K562 (cell line): Measurements from ENCODE around the gene OR10J1. TPM values are rescaled to one million over a fixed set of nuclear protein-coding genes. Genes with fewer than 3 reads are reported as not detected.

Experiments
- ATAC-seq: fragments of 200-7000 bp; cut with Tn5 transposase; 3 replicates; pipeline ENCODE4 v1.9.1; 2020; ENCODE audit warnings: moderate library complexity
- BruUV-seq: library from RNA; stranded (reverse); fragments of 400-500 nt; replicated peaks from 2 replicates; lab custom pipeline; 2021; lab: Mats Ljungman, UMichigan
- CTCF ChIA-PET: fragments of 300-600 bp; formaldehyde crosslinking; extraction: SDS; loops from one replicate; lab custom pipeline; 2021; ENCODE audit warnings: low intra/inter-chr PET ratio; lab: Yijun Ruan, JAX
- POLR2A ChIA-PET: fragments of 300-600, 350-650 bp; sonication (Branson Sonifier 250); formaldehyde crosslinking; extraction: SDS; loops from one replicate; lab custom pipeline; 2021; ENCODE audit warnings: antibody characterized with exemption, inconsistent platforms; lab: Yijun Ruan, JAX
- DNase-seq, 4 experiments: peaks; one replicate each; pipeline versions ENCODE4 v3.0.0 to v3.0.0-alpha.2; 2011 to 2018; ENCODE audit warnings: low spot score in 3 of 4, mixed read lengths in 3 of 4; ENCODE audit errors: extremely low read depth in 1 of 4
- FAIRE-seq: peaks from 2 replicates; lab custom pipeline; 2011; peaks lifted over from hg19 to GRCh38; lab: Jason Lieb, UNC
- H2AFZ ChIP-seq: 2 replicates; pipeline ENCODE4 v1.6.0; 2011; ENCODE audit warnings: low read depth, low read length, control low read depth, inconsistent platforms
- H3K27ac ChIP-seq: fragments of 200-600 bp; 3 replicates; pipeline ENCODE4 v1.8.0; 2011; ENCODE audit warnings: low read depth, mild to moderate bottlenecking, control low read depth, inconsistent platforms, low read length, moderate library complexity, mixed read lengths; ENCODE audit errors: extremely low read depth
- H3K27me3 ChIP-seq, 2 experiments: fragments of 300-600 bp in 1 of 2; 2 replicates in 1 of 2; 3 replicates in 1 of 2; pipeline versions ENCODE4 v1.6.0 to v1.8.0; 2011; ENCODE audit warnings: inconsistent platforms in 2 of 2, low read length in 2 of 2, mild to moderate bottlenecking in 1 of 2, mixed read lengths in 1 of 2, moderate library complexity in 1 of 2; ENCODE audit not compliant: control insufficient read depth in 2 of 2, insufficient read depth in 2 of 2
- H3K36me3 ChIP-seq: fragments of 300-600 bp; 3 replicates; pipeline ENCODE4 v1.8.0; 2011; ENCODE audit warnings: mild to moderate bottlenecking, low read length, inconsistent platforms; ENCODE audit not compliant: control insufficient read depth, insufficient read depth
- H3K4me1 ChIP-seq, 2 experiments: fragments of 200-600 bp in 1 of 2; replicated peaks in 1 of 2; 2 replicates in 1 of 2; 3 replicates in 1 of 2; pipeline versions ENCODE4 v1.5.1 to v1.8.0; 2011; ENCODE audit warnings: inconsistent platforms in 2 of 2, low read length in 2 of 2, mild to moderate bottlenecking in 1 of 2, mixed read lengths in 1 of 2, moderate library complexity in 1 of 2; ENCODE audit not compliant: control insufficient read depth in 2 of 2, insufficient read depth in 2 of 2
- H3K4me2 ChIP-seq: 2 replicates; pipeline ENCODE4 v1.6.1; 2011; ENCODE audit warnings: low read length, control low read depth, inconsistent platforms, mixed read lengths; ENCODE audit not compliant: insufficient read depth
- H3K4me3 ChIP-seq: fragments of 200-600 bp; sonication (generic), shearing (Covaris generic); 2 replicates; pipeline ENCODE4 v1.5.1; 2016; ENCODE audit warnings: control low read depth, inconsistent platforms
- H3K79me2 ChIP-seq: fragments of 200-600 bp; 3 replicates; pipeline ENCODE4 v1.8.0; 2011; ENCODE audit warnings: low read length, inconsistent platforms; ENCODE audit not compliant: control insufficient read depth, insufficient read depth
- H3K9ac ChIP-seq, 2 experiments: 2 replicates each; pipeline versions ENCODE4 v1.6.0 to v1.6.1; 2011; ENCODE audit warnings: low read depth in 2 of 2, low read length in 2 of 2, control low read depth in 1 of 2, inconsistent platforms in 1 of 2, mild to moderate bottlenecking in 1 of 2, mixed read lengths in 1 of 2; ENCODE audit not compliant: insufficient read depth in 1 of 2
- H3K9me1 ChIP-seq: one replicate; pipeline ENCODE4 v1.6.0; 2011; ENCODE audit warnings: inconsistent platforms, mild to moderate bottlenecking, low read length, moderate library complexity; ENCODE audit not compliant: control insufficient read depth, insufficient read depth
- H3K9me3 ChIP-seq: replicated peaks from 2 replicates; pipeline ENCODE4 v1.5.1; 2011; ENCODE audit warnings: low read depth, low read length, inconsistent platforms; ENCODE audit not compliant: control insufficient read depth, insufficient read depth
- H4K20me1 ChIP-seq: replicated peaks from 2 replicates; pipeline ENCODE4 v1.6.1; 2011; ENCODE audit warnings: low read length, inconsistent platforms, mixed read lengths; ENCODE audit not compliant: control insufficient read depth, insufficient read depth
- DLX4 ChIP-seq: fragments of 250-450 bp; sonication (Bioruptor Pico); IDR thresholded peaks from 2 replicates; pipeline ENCODE4 v1.6.1; 2021; ENCODE audit warnings: mild to moderate bottlenecking
- GATAD2A ChIP-seq: fragments of 450-650 bp; IDR thresholded peaks from 2 replicates; pipeline ENCODE4 v1.6.1; 2017
- HNRNPL ChIP-seq: fragments of 200-400 bp; formaldehyde crosslinking; IDR thresholded peaks from 2 replicates; pipeline ENCODE4 v1.6.1; 2017; ENCODE audit warnings: low read depth, mild to moderate bottlenecking, low read length
- NCOA2 ChIP-seq, 2 experiments: fragments of 450-650 bp; IDR thresholded peaks; 2 replicates each; pipeline ENCODE4 v1.6.1; 2018; ENCODE audit warnings: mild to moderate bottlenecking in 2 of 2, moderate library complexity in 1 of 2; ENCODE audit not compliant: partially characterized antibody in 2 of 2
- PHB ChIP-seq: fragments of 250-450 bp; sonication (Bioruptor Pico); IDR thresholded peaks from 2 replicates; pipeline ENCODE4 v1.5.0; 2021
- REST ChIP-seq, 2 experiments: fragments of 450-650 bp; formaldehyde crosslinking in 1 of 2; IDR thresholded peaks; 2 replicates each; pipeline versions ENCODE4 v1.4.0 to v1.6.1; 2014 to 2020; ENCODE audit warnings: mild to moderate bottlenecking in 2 of 2, borderline replicate concordance in 1 of 2, low read depth in 1 of 2
- whole genome bisulfite sequencing: fragments of 100-300 bp; shearing (Covaris generic); methylation state at CpG from one replicate; pipeline ENCODE4 v1.1.6; 2016; ENCODE audit warnings: low coverage, mixed read lengths; ENCODE audit not compliant: insufficient coverage; ENCODE audit errors: missing lambda C conversion rate; 5-methylcytosine and 5-hydroxymethylcytosine counted together
- in situ Hi-C: fragments of 300-500 bp; cut with MboI; formaldehyde crosslinking; loops from 4 replicates; pipeline ENCODE4 v1.15.0; 2018; ENCODE audit warnings: inconsistent platforms, mixed read lengths
- intact Hi-C: fragments of 100-400 bp; cut with micrococcal nuclease; formaldehyde crosslinking; loops from 2 replicates; pipeline ENCODE4 v1.14.2; 2022
- polyA plus RNA-seq, 8 experiments: library from polyadenylated mRNA; depleted of rRNA in 4 of 8; stranded (reverse) in 5 of 8; unstranded in 3 of 8; fragments of >200 nt; fragmentation: Nextera tagmentation in 2 of 8; fragmentation: Illumina TruSeq in 1 of 8; extraction: Ambion mirVana in 2 of 8; extraction: Trizol in 1 of 8; gene quantifications; 2 replicates each; pipeline versions ENCODE4 v1.2.1 to v1.2.3, GENCODE V29; 2011 to 2014; ENCODE audit warnings: inconsistent platforms in 1 of 8, missing spikeins in 1 of 8
- total RNA-seq, 7 experiments: library from RNA; depleted of rRNA in 6 of 7; stranded (reverse); fragments of >200 nt in 6 of 7; fragmentation: Illumina TruSeq in 2 of 7; extraction: Trizol in 2 of 7; gene quantifications; 2 replicates each; pipeline versions ENCODE4 v1.2.1 to v1.2.3, GENCODE V29; 2011 to 2021; ENCODE audit warnings: low replicate concordance in 1 of 7

Gene OR10J1
- total and polyA plus RNA-seq, 9 of the 15 experiments (the other 6 are each of a cell fraction or from before 2014, with no cell fraction given): not detected

GRCh38 chr1:159444511-159444910 is 5.0 kb downstream of the OR10J1 start:
- no peak overlapping the region for H3K9ac ChIP-seq
- ChIA-PET POLR2A (no interaction called here), CTCF (no interaction called here)
- intact Hi-C loops: no loop called here
- no peak overlapping the region for H3K27ac ChIP-seq
- BruUV-seq: no TSS peak
- H4K20me1 ChIP-seq: no peaks in the 10 kb centered on the region
- H3K79me2 ChIP-seq: no peaks in the 10 kb centered on the region
- no peaks in the 10 kb centered on the region for H3K27me3 ChIP-seq
- H3K4me2 ChIP-seq: no peak overlapping the region
- H3K4me1 ChIP-seq: no peaks in the 10 kb centered on the region
- in situ Hi-C loops: no loop called here
- no peak overlapping the region for H3K4me3 ChIP-seq
- DNase-seq: no peak
- no peaks in the 10 kb centered on the region for H3K36me3 ChIP-seq
- no peaks in the 10 kb centered on the region for H3K9me3 ChIP-seq
- TF ChIP-seq NCOA2 (IDR thresholded peaks at IDR 0.05; ENCODE audit: partially characterized antibody in 2 of 2): no peak
- ATAC-seq: no peak
- no peaks in the 10 kb centered on the region for H3K9me1 ChIP-seq
- FAIRE-seq: no peak
- H2AFZ ChIP-seq: no peak overlapping the region

DNA sequence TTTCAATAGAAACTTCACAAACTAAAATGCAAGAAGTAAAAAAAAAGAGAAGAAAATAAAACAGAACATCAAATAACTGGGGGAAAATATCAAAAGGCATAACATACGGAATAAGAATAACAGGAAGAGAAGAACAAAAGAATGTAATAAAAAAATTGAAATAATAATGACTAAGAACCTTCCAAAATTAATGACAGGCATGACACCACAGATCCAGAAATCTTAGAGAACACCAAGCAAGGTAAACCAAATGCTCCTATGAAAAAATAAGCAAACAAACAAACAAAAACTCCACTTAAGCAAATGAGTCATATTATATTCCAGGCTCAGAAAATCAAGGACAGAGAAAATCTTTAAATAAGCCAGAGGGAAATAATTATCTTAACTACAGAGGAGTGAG is 8.7 kb downstream of the OR10J1 start:
- ATAC-seq (no peak), DNase-seq (no peak), FAIRE-seq (no peak)
- Histone ChIP-seq H3K4me3 (no peak overlapping the region), H3K27me3 (no peaks in the 10 kb centered on the region), H3K9me3 (no peaks in the 10 kb centered on the region; the same call in 1 of the 2 replicates), H3K4me2 (no peak overlapping the region), H3K79me2 (no peaks in the 10 kb centered on the region), H3K27ac (no peak overlapping the region), H3K9me1 (no peaks in the 10 kb centered on the region), H2AFZ (no peak overlapping the region), H4K20me1 (no peaks in the 10 kb centered on the region), H3K4me1 (no peaks in the 10 kb centered on the region), H3K36me3 (no peaks in the 10 kb centered on the region), H3K9ac (no peak overlapping the region)
- ChIA-PET POLR2A (no interaction called here), CTCF (no interaction called here)
- intact Hi-C loops: no loop called here
- BruUV-seq: no TSS peak
- in situ Hi-C loops: no loop called here
- WGBS: 0% methylated on average over 1 of the region's 1 CpG
- no peak for TF ChIP-seq GATAD2A
- TF ChIP-seq PHB (CRISPR knock-in tag): no peak
- no peak for TF ChIP-seq REST (IDR thresholded peaks at IDR 0.05; ENCODE audit: borderline replicate concordance)
- no peak for TF ChIP-seq REST (CRISPR knock-in tag; IDR thresholded peaks at IDR 0.05; ENCODE audit: low read depth)
- no peak for TF ChIP-seq HNRNPL
- no peak for TF ChIP-seq DLX4 (CRISPR knock-in tag)
